ENCODE results near the gene FPGS. TPM values are rescaled to one million over a fixed set of nuclear protein-coding genes. Genes with fewer than 3 reads are reported as not detected.

Gene FPGS
- polyA plus RNA-seq, 1 donor (not counting 4 experiments of a cell fraction or from before 2014, with no cell fraction given), result 38.2 TPM

GRCh38 chr9:127806871-127807270, 4.2 kb downstream of the FPGS start:
- DNase-seq (ENCODE audit: low read depth, low spot score), result no peak
- Histone ChIP-seq H3K4me2 (ENCODE audit: control insufficient read depth, extremely low read depth, insufficient read depth, low read depth, low read length) (no peak overlapping the region), H3K79me2 (ENCODE audit: control insufficient read depth, insufficient read depth, low read length) (peaks cover 17% of the 10 kb centered on the region), H2AFZ (ENCODE audit: control insufficient read depth, low read length) (no peak overlapping the region), H3K4me3 (ENCODE audit: control insufficient read depth in 2 of 3, extremely low read depth in 1 of 3, insufficient read depth in 2 of 3, low read depth in 1 of 3, low read length in 3 of 3) (no peak overlapping the region), H3K9me3 (ENCODE audit: control insufficient read depth, low read depth, low read length) (no peaks in the 10 kb centered on the region), H3K36me3 (ENCODE audit: control insufficient read depth in 2 of 2, extremely low read depth in 1 of 2, insufficient read depth in 2 of 2, low read length in 2 of 2) (peaks cover 38 to 45% of the 10 kb centered on the region in 2 experiments), H3K27ac (ENCODE audit: control insufficient read depth, insufficient read depth, low read length) (no peak overlapping the region), H3K4me1 (ENCODE audit: control insufficient read depth, extremely low read depth, insufficient read depth, low read length) (peaks cover 34% of the 10 kb centered on the region), H4K20me1 (ENCODE audit: control insufficient read depth, extremely low read depth, insufficient read depth, low read length) (peaks cover 9% of the 10 kb centered on the region), H3K27me3 (ENCODE audit: control insufficient read depth, extremely low read depth, insufficient read depth, low read length) (no peaks in the 10 kb centered on the region), H3K9me1 (ENCODE audit: control insufficient read depth, extremely low read depth, insufficient read depth, low read length) (peaks cover 3% of the 10 kb centered on the region), H3K9ac (ENCODE audit: control insufficient read depth, extremely low read depth, insufficient read depth, low read length) (no peak overlapping the region)
- FAIRE-seq, result no peak
- dilution Hi-C loops (cut with MboI; ENCODE audit: extremely low pct_ligation_motif_present, low sequenced_read_pairs), result no loop called here
- TF ChIP-seq CTCF (optimal IDR thresholded peaks at IDR 0.05 in 1 of 3, IDR thresholded peaks at IDR 0.05 in 1 of 3, conservative IDR thresholded peaks at IDR 0.05 in 1 of 3; ENCODE audit: extremely low read depth in 1 of 3, insufficient read depth in 2 of 3, low read length in 3 of 3) (no peak), EZH2 (IDR thresholded peaks at IDR 0.05; ENCODE audit: low read length) (no peak)

GRCh38 chr9:127808347-127809001, 5.8 kb downstream of the FPGS start:
- Histone ChIP-seq H3K4me3 (ENCODE audit: control insufficient read depth in 2 of 3, extremely low read depth in 1 of 3, insufficient read depth in 2 of 3, low read depth in 1 of 3, low read length in 3 of 3) (no peak overlapping the region), H3K4me2 (ENCODE audit: control insufficient read depth, extremely low read depth, insufficient read depth, low read depth, low read length) (no peak overlapping the region), H3K4me1 (ENCODE audit: control insufficient read depth, extremely low read depth, insufficient read depth, low read length) (peaks cover 28% of the 10 kb centered on the region), H2AFZ (ENCODE audit: control insufficient read depth, low read length) (no peak overlapping the region), H3K9me3 (ENCODE audit: control insufficient read depth, low read depth, low read length) (no peaks in the 10 kb centered on the region), H3K27me3 (ENCODE audit: control insufficient read depth, extremely low read depth, insufficient read depth, low read length) (no peaks in the 10 kb centered on the region), H3K27ac (ENCODE audit: control insufficient read depth, insufficient read depth, low read length) (no peak overlapping the region), H4K20me1 (ENCODE audit: control insufficient read depth, extremely low read depth, insufficient read depth, low read length) (peaks cover 9% of the 10 kb centered on the region), H3K9ac (ENCODE audit: control insufficient read depth, extremely low read depth, insufficient read depth, low read length) (no peak overlapping the region), H3K79me2 (ENCODE audit: control insufficient read depth, insufficient read depth, low read length) (peaks cover 16% of the 10 kb centered on the region), H3K36me3 (ENCODE audit: control insufficient read depth in 2 of 2, extremely low read depth in 1 of 2, insufficient read depth in 2 of 2, low read length in 2 of 2) (peaks cover 44 to 53% of the 10 kb centered on the region in 2 experiments), H3K9me1 (ENCODE audit: control insufficient read depth, extremely low read depth, insufficient read depth, low read length) (peaks cover 3% of the 10 kb centered on the region)
- DNase-seq (ENCODE audit: low read depth, low spot score), result no peak
- FAIRE-seq, result no peak
- dilution Hi-C loops (cut with MboI; ENCODE audit: extremely low pct_ligation_motif_present, low sequenced_read_pairs), result no loop called here
- TF ChIP-seq EZH2 (IDR thresholded peaks at IDR 0.05; ENCODE audit: low read length), result no peak
- no peak for TF ChIP-seq CTCF (optimal IDR thresholded peaks at IDR 0.05 in 1 of 3, IDR thresholded peaks at IDR 0.05 in 1 of 3, conservative IDR thresholded peaks at IDR 0.05 in 1 of 3; ENCODE audit: extremely low read depth in 1 of 3, insufficient read depth in 2 of 3, low read length in 3 of 3)
